Memory B cell (primary cell): ENCODE data around the gene CGREF1.
"Not testable (repeated sequence)": the region's sequence is repeated elsewhere in the genome, so short reads cannot be mapped to it uniquely, and the experiment has no call there.

Source experiments
- ATAC-seq: fragments of 150-1000 bp; cut with Tn5 transposase; 2 replicates; pipeline ENCODE4 v1.10.0; 2021; ENCODE audit warnings: low read depth, mild to moderate bottlenecking, moderate library complexity
- DNase-seq, 2 donors: peaks; one replicate each; pipeline ENCODE4 v3.0.0; 2022; ENCODE audit warnings: low spot score in 2 of 2
- H3K27ac Mint-ChIP-seq: one replicate; pipeline ENCODE4 v1.8.0; 2022; ENCODE audit warnings: mild to moderate bottlenecking, moderate library complexity, mixed read lengths
- H3K27me3 Mint-ChIP-seq: one replicate; pipeline ENCODE4 v1.8.0; 2022; ENCODE audit warnings: mixed read lengths
- H3K36me3 Mint-ChIP-seq: one replicate; pipeline ENCODE4 v1.8.0; 2022; ENCODE audit warnings: mild to moderate bottlenecking, mixed read lengths
- H3K4me1 Mint-ChIP-seq: one replicate; pipeline ENCODE4 v1.8.0; 2022; ENCODE audit warnings: mixed read lengths
- H3K4me3 Mint-ChIP-seq: one replicate; pipeline ENCODE4 v1.8.0; 2022; ENCODE audit warnings: mild to moderate bottlenecking, moderate library complexity, mixed read lengths
- H3K9me3 Mint-ChIP-seq: one replicate; pipeline ENCODE4 v1.8.0; 2022; ENCODE audit warnings: mixed read lengths

Gene CGREF1

GRCh38 chr2:27111392-27112078 is 7.4 kb downstream of the CGREF1 start:
- not testable (repeated sequence) for H3K27ac Mint-ChIP-seq, H3K36me3 Mint-ChIP-seq, H3K9me3 Mint-ChIP-seq, H3K4me3 Mint-ChIP-seq, DNase-seq, H3K4me1 Mint-ChIP-seq, H3K27me3 Mint-ChIP-seq, ATAC-seq

- not testable (repeated sequence) for H3K36me3 Mint-ChIP-seq, H3K9me3 Mint-ChIP-seq, H3K27ac Mint-ChIP-seq
These were observed 8.2 kb downstream of the CGREF1 start for GRCh38 chr2:27110603-27111352.

GRCh38 chr2:27109083-27109482 is 9.8 kb downstream of the CGREF1 start:
- Mint-ChIP-seq H3K36me3 (no peaks in the 10 kb centered on the region), H3K27ac (no peak overlapping the region), H3K4me1 (no peaks in the 10 kb centered on the region), H3K27me3 (peaks cover 6% of the 10 kb centered on the region), H3K9me3 (no peaks in the 10 kb centered on the region), H3K4me3 (no peak overlapping the region)
- ATAC-seq, result no peak
- no peak for DNase-seq

More at GRCh38 chr2:27110603-27111352, 8.2 kb downstream of the CGREF1 start:
- H3K27me3 Mint-ChIP-seq, DNase-seq, H3K4me1 Mint-ChIP-seq, ATAC-seq, H3K4me3 Mint-ChIP-seq: not testable (repeated sequence)

- Mint-ChIP-seq H3K4me3 (no peak overlapping the region), H3K36me3 (no peaks in the 10 kb centered on the region), H3K27me3 (peaks cover 6% of the 10 kb centered on the region), H3K9me3 (no peaks in the 10 kb centered on the region), H3K4me1 (no peaks in the 10 kb centered on the region), H3K27ac (no peak overlapping the region)
- ATAC-seq (no peak), DNase-seq (no peak)
These were observed 10.7 kb downstream of the CGREF1 start for GRCh38 chr2:27108221-27108620.

GRCh38 chr2:27105981-27106380 is 12.9 kb downstream of the CGREF1 start:
- no peaks in the 10 kb centered on the region for H3K9me3 Mint-ChIP-seq
- no peak for DNase-seq
- H3K36me3 Mint-ChIP-seq, result no peaks in the 10 kb centered on the region
- no peak overlapping the region for H3K4me3 Mint-ChIP-seq
- H3K27ac Mint-ChIP-seq, result no peak overlapping the region
- H3K4me1 Mint-ChIP-seq, result no peaks in the 10 kb centered on the region
- ATAC-seq, result no peak
- H3K27me3 Mint-ChIP-seq, result peaks cover 7% of the 10 kb centered on the region

DNA sequence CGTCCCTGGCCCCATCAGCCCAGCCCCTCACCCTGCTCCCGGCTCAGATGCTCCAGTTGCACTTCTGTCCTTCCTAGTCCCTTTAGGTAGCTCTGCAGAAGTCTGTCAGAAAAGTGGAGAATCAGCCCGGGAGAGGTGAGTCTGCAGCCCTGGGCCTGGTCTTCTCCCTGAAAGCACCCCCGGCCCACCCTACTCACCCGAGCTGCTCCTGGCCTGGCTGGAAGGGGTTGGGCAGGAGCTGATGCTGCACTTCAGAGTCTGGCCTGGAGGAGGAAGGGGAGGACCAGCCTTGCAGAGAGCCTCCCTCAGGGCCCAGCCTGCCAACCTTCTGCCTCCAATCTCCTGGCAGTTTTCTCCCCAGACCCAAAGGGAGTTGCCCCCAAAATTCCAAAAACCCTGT is 16.6 kb downstream of the CGREF1 start:
- Mint-ChIP-seq H3K36me3 (no peaks in the 10 kb centered on the region), H3K4me3 (no peak overlapping the region), H3K27me3 (peaks cover 5% of the 10 kb centered on the region), H3K27ac (no peak overlapping the region), H3K4me1 (no peaks in the 10 kb centered on the region), H3K9me3 (no peaks in the 10 kb centered on the region)
- ATAC-seq (no peak), DNase-seq (no peak)

GRCh38 chr2:27100036-27100435 is 18.9 kb downstream of the CGREF1 start:
- DNase-seq, result no peak
- Mint-ChIP-seq H3K4me3 (no peak overlapping the region), H3K27ac (no peak overlapping the region), H3K36me3 (no peaks in the 10 kb centered on the region), H3K27me3 (peaks cover 5% of the 10 kb centered on the region), H3K9me3 (no peaks in the 10 kb centered on the region), H3K4me1 (peaks cover 5% of the 10 kb centered on the region)
- ATAC-seq, result no peak

GRCh38 chr2:27099334-27099955 is 19.5 kb downstream of the CGREF1 start:
- ATAC-seq (no peak), DNase-seq (no peak)
- H3K36me3 Mint-ChIP-seq, result no peaks in the 10 kb centered on the region
- no peak overlapping the region for H3K4me3 Mint-ChIP-seq
- peaks cover 5% of the 10 kb centered on the region for H3K4me1 Mint-ChIP-seq
- no peaks in the 10 kb centered on the region for H3K9me3 Mint-ChIP-seq
- H3K27ac Mint-ChIP-seq, result no peak overlapping the region
- peaks cover 2% of the 10 kb centered on the region for H3K27me3 Mint-ChIP-seq

DNA sequence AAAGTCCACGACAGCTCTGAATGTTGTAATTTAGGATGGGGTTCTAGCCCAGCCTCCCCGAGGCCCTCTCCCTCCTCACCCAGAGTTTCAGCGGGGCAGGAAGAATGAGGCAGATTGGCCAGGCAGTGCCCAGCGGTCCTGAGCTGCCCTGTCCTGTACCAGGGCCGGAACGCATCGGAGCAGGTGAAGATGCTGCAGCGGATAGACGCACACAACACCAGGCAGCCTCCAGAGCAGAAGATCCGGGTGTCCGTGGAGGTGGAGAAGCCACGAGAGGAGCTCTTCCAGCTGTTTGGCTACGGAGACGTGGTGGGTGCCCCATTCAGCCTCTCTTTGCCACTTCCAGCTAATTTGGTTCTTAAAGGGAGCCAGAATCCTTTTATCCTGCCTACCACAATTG is 21.6 kb downstream of the CGREF1 start:
- H3K4me3 Mint-ChIP-seq, result no peak overlapping the region
- peaks cover 5% of the 10 kb centered on the region for H3K4me1 Mint-ChIP-seq
- H3K27me3 Mint-ChIP-seq, result peaks cover 2% of the 10 kb centered on the region
- no peak overlapping the region for H3K27ac Mint-ChIP-seq
- H3K36me3 Mint-ChIP-seq, result no peaks in the 10 kb centered on the region
- ATAC-seq (no peak), DNase-seq (no peak)
- no peaks in the 10 kb centered on the region for H3K9me3 Mint-ChIP-seq

DNA sequence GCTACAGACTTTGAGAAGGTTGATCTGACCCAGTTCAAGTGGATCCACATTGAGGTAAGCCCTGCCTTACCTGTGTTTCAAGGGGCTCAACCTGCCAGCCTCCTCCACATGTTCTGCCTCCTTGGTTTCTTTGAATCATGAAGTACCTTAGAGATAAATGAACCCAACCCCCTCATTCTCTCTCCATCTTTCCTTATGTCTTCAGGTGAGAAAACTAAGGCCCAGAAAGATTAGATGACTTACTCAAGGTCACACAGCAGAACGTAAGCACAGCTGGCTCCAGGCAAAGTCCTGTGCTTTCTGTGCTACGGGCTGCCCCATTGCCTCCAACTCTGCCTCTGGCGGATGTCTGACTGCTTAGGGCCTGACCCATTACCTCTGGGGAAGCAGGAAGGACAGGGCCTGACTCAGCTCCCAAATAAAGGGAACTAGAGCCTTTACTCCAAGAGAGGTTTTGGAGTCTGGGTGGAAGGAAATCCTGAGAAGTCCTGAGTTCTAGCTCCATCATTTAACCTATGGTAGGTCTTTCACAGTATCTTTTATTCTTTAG is 22.1 kb downstream of the CGREF1 start:
- no peak overlapping the region for H3K4me3 Mint-ChIP-seq

DNA sequence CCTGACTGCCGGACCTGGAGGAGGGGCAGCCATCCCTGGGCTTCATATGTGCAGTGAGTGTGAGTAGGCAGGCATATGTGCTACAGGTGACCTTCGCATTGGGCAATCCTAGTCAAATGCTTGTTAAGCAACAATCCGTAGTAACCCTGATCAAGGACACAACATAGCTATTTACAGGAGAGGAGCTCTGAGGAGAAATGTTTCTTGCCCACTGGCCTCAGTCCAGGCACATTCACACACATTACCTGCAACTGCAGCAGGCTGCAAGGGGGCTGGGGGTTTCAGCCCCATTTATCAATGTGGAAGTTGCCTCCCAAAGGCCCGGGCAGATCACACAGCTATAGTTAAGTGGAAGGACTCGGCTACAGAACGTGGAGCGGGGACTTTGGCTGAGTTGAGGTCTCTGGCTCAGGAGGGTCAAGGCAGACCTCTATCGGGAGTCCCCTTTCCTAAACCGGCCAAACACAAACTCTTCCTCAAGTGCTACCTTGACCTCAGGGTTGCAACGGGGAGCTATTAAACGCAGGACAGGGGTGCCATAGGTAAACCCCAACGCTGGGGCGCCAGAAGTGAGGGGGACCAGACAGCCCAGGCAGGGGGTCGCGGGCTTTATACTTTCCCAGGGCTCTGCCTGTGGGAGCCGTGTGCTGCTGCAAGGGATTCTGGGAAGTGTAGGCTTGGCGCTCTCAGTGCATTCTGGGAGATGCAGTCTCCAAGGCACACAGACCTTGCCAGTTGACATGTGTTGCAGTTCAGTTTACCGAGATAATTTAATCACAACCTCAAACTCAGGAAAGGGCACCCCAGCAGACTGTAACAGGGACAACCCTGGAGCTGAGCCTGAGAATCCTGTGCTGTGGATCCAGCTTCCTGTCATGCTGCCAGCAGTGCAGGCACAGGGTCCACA is 22.9 kb downstream of the CGREF1 start:
- ATAC-seq (peak; percentile 85), DNase-seq (peak in 1 of 2 donors; percentile 25)
- Mint-ChIP-seq H3K36me3 (no peaks in the 10 kb centered on the region), H3K4me1 (peaks cover 5% of the 10 kb centered on the region), H3K9me3 (no peaks in the 10 kb centered on the region), H3K27ac (no peak overlapping the region), H3K27me3 (no peaks in the 10 kb centered on the region), H3K4me3 (peak overlapping the region; percentile 76)

More for the DNA sequence above, 22.1 kb downstream of the CGREF1 start:
- no peaks in the 10 kb centered on the region for H3K9me3 Mint-ChIP-seq
- H3K27ac Mint-ChIP-seq, result no peak overlapping the region
- no peaks in the 10 kb centered on the region for H3K27me3 Mint-ChIP-seq
- H3K4me1 Mint-ChIP-seq, result peaks cover 5% of the 10 kb centered on the region
- DNase-seq (no peak), ATAC-seq (no peak)
- H3K36me3 Mint-ChIP-seq, result no peaks in the 10 kb centered on the region

DNA sequence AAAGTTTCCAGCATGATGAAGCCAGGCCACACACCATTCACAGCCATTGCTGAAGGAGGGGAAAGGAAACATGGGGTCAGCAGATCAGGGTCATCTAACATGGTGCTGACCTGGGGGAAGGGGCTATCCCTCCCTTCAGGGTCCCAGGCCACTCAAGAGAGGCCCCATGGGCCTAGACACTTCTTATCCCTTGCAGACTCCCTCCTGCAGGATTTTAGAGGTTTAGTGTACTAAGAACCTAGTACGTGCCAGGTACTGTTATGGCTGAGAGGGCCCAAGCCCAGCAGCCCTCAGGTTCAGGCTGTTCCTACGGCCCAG is 23.5 kb downstream of the CGREF1 start:
- H3K36me3 Mint-ChIP-seq, result no peaks in the 10 kb centered on the region
- H3K4me1 Mint-ChIP-seq, result peaks cover 5% of the 10 kb centered on the region
- H3K4me3 Mint-ChIP-seq, result peak overlapping the region; percentile 76
- no peak overlapping the region for H3K27ac Mint-ChIP-seq
- no peaks in the 10 kb centered on the region for H3K9me3 Mint-ChIP-seq
- no peak for ATAC-seq
- H3K27me3 Mint-ChIP-seq, result no peaks in the 10 kb centered on the region
- no peak for DNase-seq

DNA sequence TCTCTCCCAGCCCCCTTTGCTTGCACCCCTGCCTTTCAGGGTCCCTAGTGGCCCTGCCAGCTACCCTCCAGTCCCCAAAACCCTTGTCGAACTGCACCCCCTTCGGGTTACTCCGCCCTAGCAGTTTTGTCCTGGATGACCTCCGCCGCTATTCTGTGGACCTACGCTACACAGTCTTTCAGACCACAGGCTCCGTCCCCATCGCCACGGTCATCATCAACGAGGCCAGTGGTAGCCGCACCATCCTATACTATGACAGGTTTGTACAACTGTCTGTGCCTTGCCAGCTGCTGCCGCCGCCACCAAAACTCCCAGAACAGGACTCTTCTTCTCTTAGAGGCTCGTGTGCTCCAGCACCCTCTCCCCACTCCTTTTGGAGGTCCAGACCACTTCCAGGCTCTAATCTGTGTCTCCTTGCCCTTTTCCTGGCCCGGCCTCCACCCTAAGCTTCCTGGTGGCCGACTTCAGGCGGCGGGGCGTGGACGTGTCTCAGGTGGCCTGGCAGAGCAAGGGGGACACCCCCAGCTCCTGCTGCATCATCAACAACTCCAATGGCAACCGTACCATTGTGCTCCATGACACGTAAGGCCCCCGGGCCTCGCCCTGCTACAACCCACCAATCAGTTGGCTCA is 24.5 kb downstream of the CGREF1 start:
- Mint-ChIP-seq H3K9me3 (no peaks in the 10 kb centered on the region), H3K27me3 (no peaks in the 10 kb centered on the region), H3K36me3 (no peaks in the 10 kb centered on the region), H3K4me3 (no peak overlapping the region), H3K4me1 (peaks cover 5% of the 10 kb centered on the region), H3K27ac (no peak overlapping the region)
- DNase-seq, result no peak
- ATAC-seq, result no peak
